EL (cell line): ENCODE results near the gene MRPS26.
A peak's percentile ranks its signal among the peaks of the same experiment; 100 is the strongest.

Experiments used
- DNase-seq: peaks from one replicate; pipeline ENCODE4 v3.0.0-alpha.2; 2016

The MRPS26 gene

GRCh38 chr20:3077618-3078134, 31.8 kb downstream of the MRPS26 start:
- DNase-seq = no peak

GRCh38 chr20:3080939-3081388, 35.1 kb downstream of the MRPS26 start:
- DNase-seq = peak; percentile 70

GRCh38 chr20:3081641-3082040, 35.8 kb downstream of the MRPS26 start:
- no peak for DNase-seq

GRCh38 chr20:3082306-3082951, 36.6 kb downstream of the MRPS26 start:
- no peak for DNase-seq

- no peak for DNase-seq
Observed at GRCh38 chr20:3082955-3083952, 37.4 kb downstream of the MRPS26 start.

- no peak for DNase-seq
Observed at GRCh38 chr20:3084283-3084985, 38.6 kb downstream of the MRPS26 start, which contains the start of gene AVP. AVP (minus strand) TSS chr20:3084724; CDS start chr20:3084674, 50 bp downstream.

GRCh38 chr20:3084986-3085360, 39.1 kb downstream of the MRPS26 start:
- DNase-seq = no peak

- no peak for DNase-seq
Observed at GRCh38 chr20:3085571-3086072, 39.8 kb downstream of the MRPS26 start.

GRCh38 chr20:3088031-3088430, 42.2 kb downstream of the MRPS26 start:
- no peak for DNase-seq

GRCh38 chr20:3090565-3090964, 44.7 kb downstream of the MRPS26 start:
- DNase-seq = no peak

GRCh38 chr20:3092611-3093379, 46.9 kb downstream of the MRPS26 start:
- peak; percentile 29 for DNase-seq

- DNase-seq = no peak
Observed at GRCh38 chr20:3093861-3094361, 48.1 kb downstream of the MRPS26 start.

GRCh38 chr20:3094848-3095629, 49.2 kb downstream of the MRPS26 start:
- DNase-seq = no peak
